Activated CD8-positive, alpha-beta T cell treated with anti-CD3 and anti-CD28 coated beads for 36 hours (primary cell): ENCODE results near the gene GCG. TPM values are rescaled to one million over a fixed set of nuclear protein-coding genes. Genes with fewer than 3 reads are reported as not detected.

Experiments
- ATAC-seq: fragments of 200-7000 bp; cut with Tn5 transposase; one replicate; pipeline ENCODE4 v1.10.0; 2021; ENCODE audit warnings: mild to moderate bottlenecking, moderate library complexity
- CTCF ChIA-PET: fragments of 350-600 bp; sonication (Branson Sonifier 250); formaldehyde crosslinking; loops from one replicate; lab custom pipeline; 2021; ENCODE audit warnings: antibody characterized with exemption; lab: Charles Lee
- POLR2A ChIA-PET: fragments of 350-600 bp; sonication (Branson Sonifier 250); formaldehyde crosslinking; loops from one replicate; lab custom pipeline; 2021; ENCODE audit warnings: antibody characterized with exemption; lab: Charles Lee
- DNase-seq: peaks from one replicate; pipeline ENCODE4 v3.0.0-alpha.2; 2020
- H3K27ac Mint-ChIP-seq: one replicate; pipeline ENCODE4 v1.8.0; 2021; ENCODE audit warnings: mild to moderate bottlenecking, mixed read lengths
- H3K27me3 Mint-ChIP-seq: one replicate; pipeline ENCODE4 v1.8.0; 2021; ENCODE audit warnings: mixed read lengths
- H3K36me3 Mint-ChIP-seq: one replicate; pipeline ENCODE4 v1.8.0; 2021; ENCODE audit warnings: low read depth, mixed read lengths
- H3K4me1 Mint-ChIP-seq: one replicate; pipeline ENCODE4 v1.8.0; 2021; ENCODE audit warnings: low read depth, mixed read lengths
- H3K4me3 Mint-ChIP-seq: one replicate; pipeline ENCODE4 v1.8.0; 2021; ENCODE audit warnings: mild to moderate bottlenecking, moderate library complexity, mixed read lengths
- H3K9me3 Mint-ChIP-seq: one replicate; pipeline ENCODE4 v1.8.0; 2021; ENCODE audit warnings: mixed read lengths
- CTCF ChIP-seq: fragments of 200-600 bp; IDR thresholded peaks from one replicate; pipeline ENCODE4 v1.8.0; 2022; ENCODE audit warnings: antibody characterized with exemption, mild to moderate bottlenecking
- intact Hi-C: fragments of 100-400 bp; cut with micrococcal nuclease; formaldehyde crosslinking; loops from one replicate; pipeline ENCODE4 v1.10.0; 2022
- total RNA-seq, 2 experiments: library from RNA; stranded (reverse); gene quantifications; one replicate each; pipeline ENCODE4 v1.2.3, GENCODE V29; 2021

GCG gene
- total RNA-seq, 2 experiments from 2014 or later = not detected

DNA sequence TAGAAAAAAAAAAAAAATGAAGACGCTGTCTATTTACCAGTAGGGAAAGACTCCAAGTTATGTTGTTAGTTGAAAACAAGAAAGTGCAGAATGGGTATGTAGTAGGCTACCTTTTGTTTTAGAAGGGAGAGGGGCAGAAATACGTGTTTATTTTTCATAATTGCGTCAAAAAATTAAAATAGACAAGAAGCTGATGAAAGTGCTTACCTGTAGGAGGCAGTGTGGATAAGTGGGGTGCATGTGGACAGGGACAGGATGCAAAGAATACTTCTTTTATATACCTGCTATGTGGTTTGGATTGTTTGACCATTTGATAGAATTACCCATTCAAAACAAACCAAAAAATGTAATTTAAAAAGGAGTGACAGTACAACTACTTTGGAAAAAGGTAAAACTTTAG lies 3.0 kb upstream of the GCG start:
- ATAC-seq (no peak), DNase-seq (no peak)
- Mint-ChIP-seq H3K4me3 (no peak overlapping the region), H3K4me1 (no peaks in the 10 kb centered on the region), H3K9me3 (no peaks in the 10 kb centered on the region), H3K36me3 (no peaks in the 10 kb centered on the region), H3K27me3 (peaks cover 22% of the 10 kb centered on the region), H3K27ac (no peak overlapping the region)
- intact Hi-C loops = no loop called here
- ChIA-PET POLR2A (no interaction called here), CTCF (interaction anchor here (0.8 to 5.1 kb wide), 10 partner anchors 9 to 584 kb away, joined by 3 to 48 read pairs (median 6); no protein-coding TSS in a partner anchor)
- TF ChIP-seq CTCF = no peak

GRCh38 chr2:162153608-162154224 lies 1.7 kb upstream of the GCG start:
- H3K4me1 Mint-ChIP-seq = no peaks in the 10 kb centered on the region
- DNase-seq (peak; percentile 79), ATAC-seq (peak; percentile 96)
- no peaks in the 10 kb centered on the region for H3K9me3 Mint-ChIP-seq
- H3K27me3 Mint-ChIP-seq = peaks cover 19% of the 10 kb centered on the region
- CTCF ChIA-PET = interaction anchor here (0.6 to 5.1 kb wide), 31 partner anchors 9 to 570 kb away, joined by 3 to 48 read pairs (median 4); no protein-coding TSS in a partner anchor
- H3K36me3 Mint-ChIP-seq = no peaks in the 10 kb centered on the region
- no peak overlapping the region for H3K27ac Mint-ChIP-seq
- POLR2A ChIA-PET = no interaction called here
- intact Hi-C loops = loop anchor here (2.0 kb wide), 1 partner anchor 147 kb away; no protein-coding TSS in a partner anchor
- H3K4me3 Mint-ChIP-seq = no peak overlapping the region
- TF ChIP-seq CTCF = peak; percentile 76

DNA sequence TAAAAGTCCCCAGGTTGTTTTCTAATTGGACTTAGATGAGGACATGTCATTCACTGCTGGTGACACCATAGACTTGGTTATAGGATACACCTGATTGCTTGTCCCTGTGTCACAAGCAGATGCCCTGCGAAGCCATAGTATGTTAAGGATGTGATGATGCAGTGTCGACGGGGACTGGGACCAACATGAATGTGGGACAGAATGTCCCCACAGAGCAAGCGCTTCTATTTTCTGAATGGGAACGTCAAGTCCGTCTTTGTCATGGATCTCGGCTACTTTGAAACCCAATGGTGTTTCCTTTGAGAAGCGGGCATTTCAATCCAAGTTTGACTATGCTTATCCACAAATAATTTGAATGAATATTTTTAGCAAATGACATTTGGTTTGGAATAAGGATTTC lies 2.1 kb downstream of the GCG start:
- Mint-ChIP-seq H3K36me3 (no peaks in the 10 kb centered on the region), H3K4me3 (no peak overlapping the region), H3K4me1 (no peaks in the 10 kb centered on the region), H3K27me3 (peaks cover 28% of the 10 kb centered on the region), H3K27ac (no peak overlapping the region), H3K9me3 (no peaks in the 10 kb centered on the region)
- ChIA-PET CTCF (interaction anchor here (0.8 to 4.0 kb wide), 4 partner anchors 71 to 151 kb away, joined by 3 to 19 read pairs (median 4); no protein-coding TSS in a partner anchor), POLR2A (interaction anchor here (1.1 kb wide), 1 partner anchor 194 kb away, joined by 3 read pairs; the partner anchor contains the start of gene GCA)
- ATAC-seq (no peak), DNase-seq (no peak)
- no peak for TF ChIP-seq CTCF
- intact Hi-C loops = no loop called here

GRCh38 chr2:162149466-162149865 lies 2.6 kb downstream of the GCG start:
- no peak for ATAC-seq
- Mint-ChIP-seq H3K27me3 (peaks cover 24% of the 10 kb centered on the region), H3K4me3 (no peak overlapping the region), H3K4me1 (no peaks in the 10 kb centered on the region), H3K9me3 (no peaks in the 10 kb centered on the region), H3K27ac (no peak overlapping the region), H3K36me3 (no peaks in the 10 kb centered on the region)
- intact Hi-C loops = no loop called here
- no peak for TF ChIP-seq CTCF
- POLR2A ChIA-PET = interaction anchor here (0.6 to 1.1 kb wide), 2 partner anchors 194 to 736 kb away, joined by 3 read pairs; partner anchors contain the start of gene GCA
- CTCF ChIA-PET = interaction anchor here (0.8 to 4.0 kb wide), 5 partner anchors 71 to 152 kb away, joined by 3 to 19 read pairs (median 6); no protein-coding TSS in a partner anchor
- no peak for DNase-seq

- no peak overlapping the region for H3K27ac Mint-ChIP-seq
- no peaks in the 10 kb centered on the region for H3K4me1 Mint-ChIP-seq
- TF ChIP-seq CTCF = no peak
- intact Hi-C loops = no loop called here
- no peaks in the 10 kb centered on the region for H3K9me3 Mint-ChIP-seq
- POLR2A ChIA-PET = interaction anchor here (0.6 kb wide), 1 partner anchor 736 kb away, joined by 3 read pairs; no protein-coding TSS in a partner anchor
- DNase-seq (no peak), ATAC-seq (no peak)
- CTCF ChIA-PET = interaction anchor here (2.2 to 4.0 kb wide), 2 partner anchors 72 to 149 kb away, joined by 6 to 19 read pairs; no protein-coding TSS in a partner anchor
- peaks cover 22% of the 10 kb centered on the region for H3K27me3 Mint-ChIP-seq
- H3K4me3 Mint-ChIP-seq = no peak overlapping the region
- H3K36me3 Mint-ChIP-seq = no peaks in the 10 kb centered on the region
Measured at GRCh38 chr2:162148956-162149355, 3.1 kb downstream of the GCG start.
